GM23248 (cell line): Measurements from ENCODE around the gene KRT10. TPM values are rescaled to one million over a fixed set of nuclear protein-coding genes. Genes with fewer than 3 reads are reported as not detected.

ENCODE experiments used
- DNase-seq: peaks from one replicate; pipeline ENCODE4 v3.0.0-alpha.2; 2015
- H2AFZ ChIP-seq: fragments of 200-600 bp; sonication (generic); 2 replicates; pipeline ENCODE4 v1.6.1; 2016; ENCODE audit warnings: antibody characterized with exemption
- H3F3A ChIP-seq: fragments of 200-600 bp; sonication (generic); 2 replicates; pipeline ENCODE4 v1.6.1; 2016; ENCODE audit warnings: mild to moderate bottlenecking, antibody characterized with exemption, mixed run types; ENCODE audit not compliant: insufficient read depth
- H3K27ac ChIP-seq: fragments of 200-600 bp; sonication (generic); 2 replicates; pipeline ENCODE4 v1.5.1; 2016; ENCODE audit warnings: mild to moderate bottlenecking
- H3K27me3 ChIP-seq: fragments of 200-600 bp; sonication (generic); replicated peaks from 2 replicates; pipeline ENCODE4 v1.6.1; 2016; ENCODE audit warnings: mild to moderate bottlenecking; ENCODE audit not compliant: insufficient read depth
- H3K36me3 ChIP-seq: fragments of 200-600 bp; sonication (generic); 2 replicates; pipeline ENCODE4 v1.6.1; 2016; ENCODE audit warnings: low read depth, mild to moderate bottlenecking
- H3K4me1 ChIP-seq: fragments of 200-600 bp; sonication (generic); 2 replicates; pipeline ENCODE4 v1.6.1; 2016; ENCODE audit warnings: mild to moderate bottlenecking; ENCODE audit not compliant: insufficient read depth
- H3K4me2 ChIP-seq: fragments of 200-600 bp; sonication (generic); one replicate; pipeline ENCODE4 v1.6.1; 2016; ENCODE audit warnings: mild to moderate bottlenecking; ENCODE audit not compliant: unreplicated experiment
- H3K4me3 ChIP-seq: fragments of 200-600 bp; sonication (generic); 2 replicates; pipeline ENCODE4 v1.5.1; 2016; ENCODE audit warnings: mild to moderate bottlenecking
- H3K79me2 ChIP-seq: fragments of 200-600 bp; sonication (generic); 2 replicates; pipeline ENCODE4 v1.6.1; 2016; ENCODE audit warnings: mild to moderate bottlenecking; ENCODE audit not compliant: insufficient read depth
- H3K9ac ChIP-seq: fragments of 200-600 bp; sonication (generic); 2 replicates; pipeline ENCODE4 v1.6.1; 2016; ENCODE audit warnings: mild to moderate bottlenecking
- H3K9me2 ChIP-seq: fragments of 200-600 bp; sonication (generic); 2 replicates; pipeline ENCODE4 v1.6.1; 2016; ENCODE audit warnings: mixed run types, mild to moderate bottlenecking, moderate library complexity; ENCODE audit not compliant: insufficient read depth
- H3K9me3 ChIP-seq: fragments of 200-600 bp; sonication (generic); one replicate; pipeline ENCODE4 v1.6.1; 2017; ENCODE audit warnings: low read depth
- H4K20me1 ChIP-seq: fragments of 200-600 bp; sonication (generic); 2 replicates; pipeline ENCODE4 v1.6.0; 2016; ENCODE audit not compliant: insufficient read depth
- EZH2 ChIP-seq: fragments of 200-600 bp; sonication (generic); IDR thresholded peaks from 2 replicates; pipeline ENCODE4 v1.6.1; 2018; ENCODE audit warnings: antibody characterized with exemption, mild to moderate bottlenecking; ENCODE audit not compliant: insufficient read depth, poor library complexity, severe bottlenecking
- EZH2phosphoT487 ChIP-seq: fragments of 200-600 bp; sonication (generic); IDR thresholded peaks from 2 replicates; pipeline ENCODE4 v1.6.1; 2018; ENCODE audit warnings: antibody characterized with exemption, moderate library complexity, mild to moderate bottlenecking, low read depth; ENCODE audit not compliant: insufficient read depth
- WGBS, 2 experiments: methylation state at CpG; one replicate each; pipeline ENCODE4 v1.1.6; 2015 to 2017; ENCODE audit warnings: low lambda C conversion rate in 2 of 2, low coverage in 1 of 2; ENCODE audit errors: missing lambda C conversion rate in 2 of 2; 5-methylcytosine and 5-hydroxymethylcytosine counted together
- in situ Hi-C: fragments of 300-500 bp; cut with MboI; formaldehyde crosslinking; loops from 2 replicates; pipeline ENCODE4 v1.15.0; 2020
- polyA plus RNA-seq: library from polyadenylated mRNA; unstranded; fragments of >200 nt; fragmentation: Nextera tagmentation; extraction: Ambion mirVana; gene quantifications from 2 replicates; pipeline ENCODE4 v1.2.1, GENCODE V29; 2016
- total RNA-seq: library from RNA; depleted of rRNA; stranded (reverse); fragments of >200 nt; shearing (Covaris generic); gene quantifications from 2 replicates; pipeline ENCODE4 v1.2.3, GENCODE V29; 2014; rRNA removed

Gene KRT10
- total and polyA plus RNA-seq, 2 experiments from 2014 or later, result 23.3 to 145 TPM

GRCh38 chr17:40777971-40778370 is 44.4 kb downstream of the KRT10 start:
- no peak overlapping the region for H3K4me3 ChIP-seq
- DNase-seq, result no peak
- TF ChIP-seq EZH2phosphoT487 (no peak), EZH2 (no peak)
- no peaks in the 10 kb centered on the region for H3K4me1 ChIP-seq
- no peaks in the 10 kb centered on the region for H3K36me3 ChIP-seq
- H3K9me3 ChIP-seq, result no peaks in the 10 kb centered on the region
- 83 to 85% methylated on average over 3 of the region's 3 CpGs for WGBS, 2 experiments
- no peaks in the 10 kb centered on the region for H4K20me1 ChIP-seq
- H3K79me2 ChIP-seq, result no peaks in the 10 kb centered on the region
- H3K9ac ChIP-seq, result no peak overlapping the region
- H3K27me3 ChIP-seq, result peaks cover 68% of the 10 kb centered on the region
- H3K4me2 ChIP-seq, result no peak overlapping the region
- in situ Hi-C loops, result loop anchor here (25.0 kb wide), 1 partner anchor 416 kb away; the partner anchor contains the start of gene GJD3
- no peak overlapping the region for H2AFZ ChIP-seq
- H3F3A ChIP-seq, result no peaks in the 10 kb centered on the region
- no peaks in the 10 kb centered on the region for H3K9me2 ChIP-seq
- H3K27ac ChIP-seq, result no peak overlapping the region

- H3K27ac ChIP-seq, result no peak overlapping the region
- H4K20me1 ChIP-seq, result no peaks in the 10 kb centered on the region
- H2AFZ ChIP-seq, result no peak overlapping the region
- H3K4me2 ChIP-seq, result no peak overlapping the region
- no peak overlapping the region for H3K4me3 ChIP-seq
- H3K27me3 ChIP-seq, result peaks cover 73% of the 10 kb centered on the region
- no peaks in the 10 kb centered on the region for H3K79me2 ChIP-seq
- no peaks in the 10 kb centered on the region for H3K9me3 ChIP-seq
- no peaks in the 10 kb centered on the region for H3K4me1 ChIP-seq
- no peaks in the 10 kb centered on the region for H3K36me3 ChIP-seq
- in situ Hi-C loops, result loop anchor here (25.0 kb wide), 1 partner anchor 415 kb away; the partner anchor contains the start of gene GJD3
- no peaks in the 10 kb centered on the region for H3F3A ChIP-seq
- no peak overlapping the region for H3K9ac ChIP-seq
- H3K9me2 ChIP-seq, result no peaks in the 10 kb centered on the region
- 42 to 43% methylated on average over 7 of the region's 7 CpGs for WGBS, 2 experiments
- no peak for TF ChIP-seq EZH2
- TF ChIP-seq EZH2phosphoT487, result no peak
- DNase-seq, result no peak
These were observed 45.0 kb downstream of the KRT10 start for GRCh38 chr17:40777459-40777858.

GRCh38 chr17:40775945-40776344 is 46.5 kb downstream of the KRT10 start:
- WGBS, 2 experiments, result 45 to 49% methylated on average over 4 of the region's 4 CpGs
- H3K79me2 ChIP-seq, result no peaks in the 10 kb centered on the region
- no peak overlapping the region for H3K27ac ChIP-seq
- H3F3A ChIP-seq, result no peaks in the 10 kb centered on the region
- H3K27me3 ChIP-seq, result peaks cover 88% of the 10 kb centered on the region
- no peaks in the 10 kb centered on the region for H3K4me1 ChIP-seq
- no peak overlapping the region for H2AFZ ChIP-seq
- TF ChIP-seq EZH2phosphoT487 (no peak), EZH2 (no peak)
- H3K4me2 ChIP-seq, result no peak overlapping the region
- H3K9ac ChIP-seq, result no peak overlapping the region
- no peaks in the 10 kb centered on the region for H3K9me2 ChIP-seq
- H3K4me3 ChIP-seq, result no peak overlapping the region
- H3K9me3 ChIP-seq, result no peaks in the 10 kb centered on the region
- in situ Hi-C loops, result loop anchor here (25.0 kb wide), 1 partner anchor 414 kb away; the partner anchor contains the start of gene GJD3
- no peaks in the 10 kb centered on the region for H3K36me3 ChIP-seq
- DNase-seq, result no peak
- H4K20me1 ChIP-seq, result no peaks in the 10 kb centered on the region

GRCh38 chr17:40772101-40772500 is 50.3 kb downstream of the KRT10 start, which contains the start of gene KRT26:
TSS of gene KRT26 (minus strand) at chr17:40772201. CDS start at chr17:40772113, 88 bp downstream.
- WGBS, 2 experiments, result 51 to 54% methylated on average over 3 of the region's 3 CpGs
- H3K36me3 ChIP-seq, result no peaks in the 10 kb centered on the region
- H3K9ac ChIP-seq, result no peak within 1 kb of the TSS
- H2AFZ ChIP-seq, result no peak within 1 kb of the TSS
- no peaks in the 10 kb centered on the region for H3F3A ChIP-seq
- H3K27ac ChIP-seq, result no peak within 1 kb of the TSS
- in situ Hi-C loops, result no loop called here
- no peak for TF ChIP-seq EZH2phosphoT487
- TF ChIP-seq EZH2, result no peak
- H3K9me2 ChIP-seq, result no peaks in the 10 kb centered on the region
- no peak within 1 kb of the TSS for H3K4me3 ChIP-seq
- peaks cover 69% of the 10 kb centered on the region for H3K27me3 ChIP-seq
- no peak within 1 kb of the TSS for H3K4me2 ChIP-seq
- DNase-seq, result no peak
- H4K20me1 ChIP-seq, result no peaks in the 10 kb centered on the region
- H3K9me3 ChIP-seq, result no peaks in the 10 kb centered on the region
- H3K79me2 ChIP-seq, result no peaks in the 10 kb centered on the region
- H3K4me1 ChIP-seq, result no peaks in the 10 kb centered on the region

Other genes starting within 250 kb of the KRT10 start
- 67.4 and 75.8 TPM in 2 replicates for gene SMARCE1, start 174.8 kb downstream of the KRT10 start, total RNA-seq
- gene SMARCE1, start 174.8 kb downstream of the KRT10 start, polyA plus RNA-seq, result 133 and 144 TPM in 2 replicates
- gene KRT222, start 157.4 kb downstream of the KRT10 start, total RNA-seq, result not detected in 2 replicates
- not detected in 2 replicates for gene KRT222, start 157.4 kb downstream of the KRT10 start, polyA plus RNA-seq
- not detected in 2 replicates for gene KRT24, start 118.9 kb downstream of the KRT10 start, total RNA-seq
- gene KRT24, start 118.9 kb downstream of the KRT10 start, polyA plus RNA-seq, result not detected in 2 replicates
- not detected in 2 replicates for gene KRT25, start 67.3 kb downstream of the KRT10 start, total RNA-seq
- not detected in 2 replicates for gene KRT25, start 67.3 kb downstream of the KRT10 start, polyA plus RNA-seq
- not detected in 2 replicates for gene KRT26, start 50.4 kb downstream of the KRT10 start, total RNA-seq
- gene KRT26, start 50.4 kb downstream of the KRT10 start, polyA plus RNA-seq, result not detected in 2 replicates
- not detected in 2 replicates for gene KRT27, start 40.1 kb downstream of the KRT10 start, total RNA-seq
- not detected in 2 replicates for gene KRT27, start 40.1 kb downstream of the KRT10 start, polyA plus RNA-seq
- not detected in 2 replicates for gene KRT28, start 22.7 kb downstream of the KRT10 start, total RNA-seq
- gene KRT28, start 22.7 kb downstream of the KRT10 start, polyA plus RNA-seq, result not detected in 2 replicates
- gene KRT12, start 44.6 kb upstream of the KRT10 start, total RNA-seq, result not detected in 2 replicates
- gene KRT12, start 44.6 kb upstream of the KRT10 start, polyA plus RNA-seq, result not detected in 2 replicates
- gene KRT20, start 62.6 kb upstream of the KRT10 start, total RNA-seq, result not detected in 2 replicates
- not detected in 2 replicates for gene KRT20, start 62.6 kb upstream of the KRT10 start, polyA plus RNA-seq
- not detected in 2 replicates for gene KRT23, start 115.0 kb upstream of the KRT10 start, total RNA-seq
- 0.13 TPM in 1 of 2 replicates, not detected in the other for gene KRT23, start 115.0 kb upstream of the KRT10 start, polyA plus RNA-seq
- not detected in 2 replicates for gene KRT39, start 144.3 kb upstream of the KRT10 start, total RNA-seq
- not detected in 2 replicates for gene KRT39, start 144.3 kb upstream of the KRT10 start, polyA plus RNA-seq
- not detected in 2 replicates for gene KRT40, start 161.7 kb upstream of the KRT10 start, total RNA-seq
- not detected in 2 replicates for gene KRT40, start 161.7 kb upstream of the KRT10 start, polyA plus RNA-seq
- not detected in 2 replicates for gene KRTAP3-3, start 171.6 kb upstream of the KRT10 start, total RNA-seq
- gene KRTAP3-3, start 171.6 kb upstream of the KRT10 start, polyA plus RNA-seq, result not detected in 2 replicates
- not detected in 2 replicates for gene KRTAP3-2, start 177.3 kb upstream of the KRT10 start, total RNA-seq
- gene KRTAP3-2, start 177.3 kb upstream of the KRT10 start, polyA plus RNA-seq, result not detected in 2 replicates
- gene KRTAP3-1, start 186.5 kb upstream of the KRT10 start, total RNA-seq, result not detected in 2 replicates
- not detected in 2 replicates for gene KRTAP3-1, start 186.5 kb upstream of the KRT10 start, polyA plus RNA-seq
- 49.2 and 64.1 TPM in 2 replicates for gene KRTAP1-5, start 204.6 kb upstream of the KRT10 start, total RNA-seq
- 127 and 134 TPM in 2 replicates for gene KRTAP1-5, start 204.6 kb upstream of the KRT10 start, polyA plus RNA-seq
- gene KRTAP1-4, start 207.6 kb upstream of the KRT10 start, total RNA-seq, result not detected in 2 replicates
- gene KRTAP1-4, start 207.6 kb upstream of the KRT10 start, polyA plus RNA-seq, result not detected in 2 replicates
- gene KRTAP1-3, start 212.3 kb upstream of the KRT10 start, total RNA-seq, result not detected in 2 replicates
- not detected in 2 replicates for gene KRTAP1-3, start 212.3 kb upstream of the KRT10 start, polyA plus RNA-seq
- 1.6 and 4.2 TPM in 2 replicates for gene KRTAP1-1, start 218.8 kb upstream of the KRT10 start, total RNA-seq
- gene KRTAP1-1, start 218.8 kb upstream of the KRT10 start, polyA plus RNA-seq, result 2.6 and 3.3 TPM in 2 replicates
- gene KRTAP2-1, start 224.7 kb upstream of the KRT10 start, total RNA-seq, result not detected in 2 replicates
- not detected in 2 replicates for gene KRTAP2-1, start 224.7 kb upstream of the KRT10 start, polyA plus RNA-seq
- gene KRTAP2-2, start 232.6 kb upstream of the KRT10 start, total RNA-seq, result not detected in 2 replicates
- gene KRTAP2-2, start 232.6 kb upstream of the KRT10 start, polyA plus RNA-seq, result 0.51 and 0.74 TPM in 2 replicates
- gene KRTAP2-3, start 237.5 kb upstream of the KRT10 start, total RNA-seq, result 0.38 and 13.4 TPM in 2 replicates
- gene KRTAP2-3, start 237.5 kb upstream of the KRT10 start, polyA plus RNA-seq, result 54.3 and 55.2 TPM in 2 replicates
- not detected in 2 replicates for gene KRTAP2-4, start 243.3 kb upstream of the KRT10 start, total RNA-seq
- not detected in 2 replicates for gene KRTAP2-4, start 243.3 kb upstream of the KRT10 start, polyA plus RNA-seq